ENCODE results near the gene RBMS3. TPM values are rescaled to one million over a fixed set of nuclear protein-coding genes. Genes with fewer than 3 reads are reported as not detected.

Gene RBMS3
- total RNA-seq, 5 donors from 2014 or later (not counting 1 experiment from before 2014, with no cell fraction given), result 0.62 to 2.9 (median 1.4) TPM

DNA sequence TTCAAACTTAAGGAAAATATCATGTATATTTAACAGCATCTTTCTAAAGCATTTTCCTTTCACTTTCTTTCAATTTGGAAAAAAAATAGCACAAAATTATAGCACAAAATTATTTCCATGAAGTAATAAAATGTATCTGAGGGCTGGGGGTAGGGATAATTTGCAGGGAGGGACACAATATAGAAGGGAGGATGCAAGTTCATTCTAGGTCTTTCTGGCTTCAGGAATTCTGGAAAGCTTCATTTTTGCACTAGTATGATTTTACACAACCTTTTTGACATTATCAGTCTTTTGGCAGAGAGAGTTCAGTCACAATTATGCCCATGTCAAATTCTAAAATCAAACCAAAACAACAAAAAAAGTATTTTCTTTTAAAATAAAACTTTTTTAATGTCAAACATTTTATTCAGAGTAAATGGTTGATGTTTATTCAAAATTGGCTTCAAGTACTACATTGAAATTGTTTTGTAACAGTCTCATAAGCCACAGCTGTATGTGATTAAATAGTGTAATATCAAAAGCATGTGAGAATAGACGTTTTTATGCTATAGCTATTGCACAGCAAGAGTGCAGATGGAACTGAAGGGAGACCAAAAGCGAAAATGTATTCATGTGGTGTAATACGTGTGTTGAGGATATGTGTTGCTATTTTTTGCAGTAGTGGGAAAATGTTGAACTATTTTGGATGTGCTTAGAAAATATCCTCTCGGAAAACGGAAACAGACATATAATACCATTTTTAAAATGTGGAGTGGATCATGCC, 5.8 kb downstream of the RBMS3 start:
- Mint-ChIP-seq H3K4me3 (no peak overlapping the region), H3K9me3 (no peaks in the 10 kb centered on the region), H3K27ac (no peak overlapping the region), H3K36me3 (no peaks in the 10 kb centered on the region), H3K27me3 (peaks cover 12 to 13% of the 10 kb centered on the region in 2 donors), H3K4me1 (peaks cover 16 to 20% (median 16%) of the 10 kb centered on the region in 3 donors)
- no peak overlapping the region for H3K27ac ChIP-seq (ENCODE audit: low read length)
- no peaks in the 10 kb centered on the region for H3K9me3 ChIP-seq
- ATAC-seq (replicated peaks in 1 of 4) (no peak), DNase-seq (no peak)
- no peak overlapping the region for H3K4me3 ChIP-seq (ENCODE audit: control insufficient read depth in 1 of 2, extremely low read depth in 1 of 2, low read length in 1 of 2)
- H3K4me1 ChIP-seq (ENCODE audit: control insufficient read depth in 1 of 2, extremely low read depth in 1 of 2, insufficient read depth in 2 of 2, low read length in 2 of 2), result peaks cover under 1 to 11% of the 10 kb centered on the region in 2 experiments
- no peaks in the 10 kb centered on the region for H3K36me3 ChIP-seq (ENCODE audit: control insufficient read depth in 2 of 2, extremely low read depth in 1 of 2, insufficient read depth in 1 of 2, low read length in 1 of 2)
- H3K27me3 ChIP-seq (replicated peaks in 1 of 2; ENCODE audit: control insufficient read depth in 2 of 2, extremely low read depth in 1 of 2, insufficient read depth in 2 of 2, low read length in 1 of 2), result peaks cover 0 to under 1% of the 10 kb centered on the region in 2 experiments
- CTCF ChIA-PET, result no interaction called here
- 17% methylated on average over 2 of the region's 5 CpGs for WGBS (ENCODE audit: insufficient coverage)
- POLR2A ChIA-PET, result no interaction called here

DNA sequence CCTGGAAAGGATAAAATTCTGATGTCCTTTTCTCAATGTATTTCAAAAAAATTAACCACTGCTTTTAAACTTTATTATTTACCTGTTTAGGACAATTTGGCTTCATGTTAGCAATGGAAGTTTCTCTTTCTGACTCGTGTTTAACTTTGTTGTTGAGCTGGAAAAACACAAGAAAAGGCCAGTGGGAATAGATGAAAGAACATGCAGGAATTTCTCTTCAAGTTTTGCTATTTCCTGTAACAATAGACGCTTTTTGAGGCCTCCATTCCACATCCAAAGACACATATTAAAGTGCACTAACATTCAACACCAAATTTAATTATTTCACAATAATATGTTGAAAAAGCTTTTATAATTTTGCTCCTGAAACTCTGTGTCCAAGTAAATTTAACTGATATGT, 9.7 kb downstream of the RBMS3 start:
- no CpG with 5 or more reads among the region's 2 CpGs for WGBS (ENCODE audit: insufficient coverage)
- Mint-ChIP-seq H3K4me1 (no peaks in the 10 kb centered on the region), H3K27ac (no peak overlapping the region), H3K36me3 (no peaks in the 10 kb centered on the region), H3K9me3 (no peaks in the 10 kb centered on the region), H3K4me3 (no peak overlapping the region), H3K27me3 (peaks cover 0 to 1% of the 10 kb centered on the region in 2 donors)
- H3K27me3 ChIP-seq (replicated peaks in 1 of 2; ENCODE audit: control insufficient read depth in 2 of 2, extremely low read depth in 1 of 2, insufficient read depth in 2 of 2, low read length in 1 of 2), result no peaks in the 10 kb centered on the region
- H3K36me3 ChIP-seq (ENCODE audit: control insufficient read depth in 2 of 2, extremely low read depth in 1 of 2, insufficient read depth in 1 of 2, low read length in 1 of 2), result no peaks in the 10 kb centered on the region
- POLR2A ChIA-PET, result no interaction called here
- CTCF ChIA-PET, result no interaction called here
- no peak overlapping the region for H3K4me3 ChIP-seq (ENCODE audit: control insufficient read depth in 1 of 2, extremely low read depth in 1 of 2, low read length in 1 of 2)
- H3K9me3 ChIP-seq, result no peaks in the 10 kb centered on the region
- DNase-seq (no peak), ATAC-seq (replicated peaks in 1 of 4) (no peak)
- peaks cover 0 to 2% of the 10 kb centered on the region in 2 experiments for H3K4me1 ChIP-seq (ENCODE audit: control insufficient read depth in 1 of 2, extremely low read depth in 1 of 2, insufficient read depth in 2 of 2, low read length in 2 of 2)
- H3K27ac ChIP-seq (ENCODE audit: low read length), result no peak overlapping the region

DNA sequence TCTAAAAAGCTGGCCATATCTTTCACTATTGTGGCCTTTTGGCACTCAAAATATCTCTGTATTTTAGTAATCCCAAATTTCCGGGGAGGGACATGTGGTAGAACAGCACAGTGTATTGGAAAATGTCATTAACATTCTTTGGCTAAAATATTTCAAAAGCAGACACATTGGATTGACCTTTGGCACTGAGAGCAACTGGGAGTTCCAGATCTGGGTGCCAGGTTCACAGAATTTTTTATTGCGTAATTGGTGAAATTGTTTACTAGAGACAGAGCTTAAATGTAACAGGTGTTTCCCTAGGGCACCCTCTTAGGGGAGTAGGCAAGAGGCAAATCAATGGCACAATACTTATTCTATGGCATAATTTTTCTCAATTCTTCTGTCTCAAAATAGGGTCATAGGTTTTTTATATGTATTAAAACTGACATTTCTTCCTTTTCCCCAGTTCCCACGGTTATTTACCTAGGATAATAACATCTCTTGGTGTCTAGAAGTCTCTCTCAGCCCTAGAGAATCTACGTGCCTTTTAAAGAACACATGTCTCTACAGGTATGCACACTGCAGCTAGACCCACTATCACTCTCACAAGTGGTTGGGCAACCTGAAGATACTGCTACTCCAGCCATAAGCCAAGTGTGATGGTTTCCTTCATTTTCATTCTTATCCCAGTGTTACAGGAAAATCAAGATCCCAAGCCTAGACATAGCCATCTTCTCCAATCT, 10.6 kb downstream of the RBMS3 start:
- Mint-ChIP-seq H3K9me3 (no peaks in the 10 kb centered on the region), H3K4me1 (no peaks in the 10 kb centered on the region), H3K27ac (no peak overlapping the region), H3K4me3 (no peak overlapping the region), H3K36me3 (no peaks in the 10 kb centered on the region), H3K27me3 (no peaks in the 10 kb centered on the region)
- Histone ChIP-seq H3K4me3 (ENCODE audit: control insufficient read depth in 1 of 2, extremely low read depth in 1 of 2, low read length in 1 of 2) (no peak overlapping the region), H3K36me3 (ENCODE audit: control insufficient read depth in 2 of 2, extremely low read depth in 1 of 2, insufficient read depth in 1 of 2, low read length in 1 of 2) (no peaks in the 10 kb centered on the region), H3K4me1 (ENCODE audit: control insufficient read depth in 1 of 2, extremely low read depth in 1 of 2, insufficient read depth in 2 of 2, low read length in 2 of 2) (peaks cover 0 to 2% of the 10 kb centered on the region in 2 experiments), H3K27ac (ENCODE audit: low read length) (no peak overlapping the region), H3K27me3 (replicated peaks in 1 of 2; ENCODE audit: control insufficient read depth in 2 of 2, extremely low read depth in 1 of 2, insufficient read depth in 2 of 2, low read length in 1 of 2) (no peaks in the 10 kb centered on the region), H3K9me3 (no peaks in the 10 kb centered on the region)
- WGBS (ENCODE audit: insufficient coverage), result 57% methylated on average over 1 of the region's 4 CpGs
- CTCF ChIA-PET, result no interaction called here
- POLR2A ChIA-PET, result no interaction called here
- DNase-seq (no peak), ATAC-seq (replicated peaks in 1 of 4) (no peak)

- no peaks in the 10 kb centered on the region for H3K36me3 ChIP-seq (ENCODE audit: control insufficient read depth in 2 of 2, extremely low read depth in 1 of 2, insufficient read depth in 1 of 2, low read length in 1 of 2)
- no peaks in the 10 kb centered on the region for H3K27me3 ChIP-seq (replicated peaks in 1 of 2; ENCODE audit: control insufficient read depth in 2 of 2, extremely low read depth in 1 of 2, insufficient read depth in 2 of 2, low read length in 1 of 2)
- Mint-ChIP-seq H3K4me1 (no peaks in the 10 kb centered on the region), H3K9me3 (no peaks in the 10 kb centered on the region), H3K27me3 (no peaks in the 10 kb centered on the region), H3K27ac (no peak overlapping the region), H3K36me3 (no peaks in the 10 kb centered on the region), H3K4me3 (no peak overlapping the region)
- no peak overlapping the region for H3K27ac ChIP-seq (ENCODE audit: low read length)
- H3K9me3 ChIP-seq, result no peaks in the 10 kb centered on the region
- no peak overlapping the region for H3K4me3 ChIP-seq (ENCODE audit: control insufficient read depth in 1 of 2, extremely low read depth in 1 of 2, low read length in 1 of 2)
- no peak for ATAC-seq (replicated peaks in 1 of 4)
- no peak for DNase-seq
- H3K4me1 ChIP-seq (ENCODE audit: control insufficient read depth in 1 of 2, extremely low read depth in 1 of 2, insufficient read depth in 2 of 2, low read length in 2 of 2), result no peaks in the 10 kb centered on the region
- WGBS (ENCODE audit: insufficient coverage), result 67% methylated on average over 1 of the region's 3 CpGs
- ChIA-PET POLR2A (no interaction called here), CTCF (no interaction called here)
Measured at GRCh38 chr3:29291982-29292363, 11.1 kb downstream of the RBMS3 start.

DNA sequence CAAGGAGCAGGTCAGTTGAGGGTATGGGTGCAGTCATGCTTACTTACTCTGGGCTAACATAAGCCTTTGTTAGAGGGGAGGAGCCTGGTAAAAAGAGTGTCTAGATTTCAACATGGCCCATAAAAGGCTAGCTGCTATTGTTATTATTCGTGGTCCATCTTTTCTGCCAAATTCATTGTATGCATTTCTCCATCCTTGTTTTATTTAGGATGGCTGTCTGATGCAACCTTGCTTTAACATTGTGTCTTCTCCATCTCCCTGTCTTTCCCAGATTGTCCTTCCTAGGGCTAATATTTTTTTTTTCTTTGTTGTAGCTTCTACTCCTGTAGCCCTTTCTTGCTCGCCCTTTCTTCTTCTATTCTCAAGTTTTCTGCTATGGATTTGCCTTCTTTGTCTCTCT, 12.6 kb downstream of the RBMS3 start:
- ChIA-PET CTCF (no interaction called here), POLR2A (no interaction called here)
- Mint-ChIP-seq H3K36me3 (no peaks in the 10 kb centered on the region), H3K27me3 (no peaks in the 10 kb centered on the region), H3K27ac (no peak overlapping the region), H3K4me1 (no peaks in the 10 kb centered on the region), H3K9me3 (no peaks in the 10 kb centered on the region), H3K4me3 (no peak overlapping the region)
- no peaks in the 10 kb centered on the region for H3K27me3 ChIP-seq (replicated peaks in 1 of 2; ENCODE audit: control insufficient read depth in 2 of 2, extremely low read depth in 1 of 2, insufficient read depth in 2 of 2, low read length in 1 of 2)
- H3K4me1 ChIP-seq (ENCODE audit: control insufficient read depth in 1 of 2, extremely low read depth in 1 of 2, insufficient read depth in 2 of 2, low read length in 2 of 2), result no peaks in the 10 kb centered on the region
- WGBS (ENCODE audit: insufficient coverage), result 40% methylated on average over 1 of the region's 2 CpGs
- H3K4me3 ChIP-seq (ENCODE audit: control insufficient read depth in 1 of 2, extremely low read depth in 1 of 2, low read length in 1 of 2), result no peak overlapping the region
- DNase-seq, result no peak
- no peaks in the 10 kb centered on the region for H3K36me3 ChIP-seq (ENCODE audit: control insufficient read depth in 2 of 2, extremely low read depth in 1 of 2, insufficient read depth in 1 of 2, low read length in 1 of 2)
- no peak for ATAC-seq (replicated peaks in 1 of 4)
- no peak overlapping the region for H3K27ac ChIP-seq (ENCODE audit: low read length)
- H3K9me3 ChIP-seq, result no peaks in the 10 kb centered on the region

GRCh38 chr3:29297998-29298397, 17.1 kb downstream of the RBMS3 start:
- Histone ChIP-seq H3K4me3 (ENCODE audit: control insufficient read depth in 1 of 2, extremely low read depth in 1 of 2, low read length in 1 of 2) (no peak overlapping the region), H3K36me3 (ENCODE audit: control insufficient read depth in 2 of 2, extremely low read depth in 1 of 2, insufficient read depth in 1 of 2, low read length in 1 of 2) (no peaks in the 10 kb centered on the region), H3K4me1 (ENCODE audit: control insufficient read depth in 1 of 2, extremely low read depth in 1 of 2, insufficient read depth in 2 of 2, low read length in 2 of 2) (no peaks in the 10 kb centered on the region), H3K9me3 (no peaks in the 10 kb centered on the region), H3K27ac (ENCODE audit: low read length) (no peak overlapping the region), H3K27me3 (replicated peaks in 1 of 2; ENCODE audit: control insufficient read depth in 2 of 2, extremely low read depth in 1 of 2, insufficient read depth in 2 of 2, low read length in 1 of 2) (no peaks in the 10 kb centered on the region)
- Mint-ChIP-seq H3K4me1 (peaks cover 4 to 10% (median 7%) of the 10 kb centered on the region in 3 donors), H3K27ac (no peak overlapping the region), H3K4me3 (no peak overlapping the region), H3K9me3 (peaks cover 0 to 4% (median 0%) of the 10 kb centered on the region in 3 donors), H3K27me3 (no peaks in the 10 kb centered on the region), H3K36me3 (no peaks in the 10 kb centered on the region)
- ChIA-PET POLR2A (interaction anchor here (0.7 kb wide), 2 partner anchors 9 to 742 kb away, joined by 3 read pairs; no protein-coding TSS in a partner anchor), CTCF (no interaction called here)
- DNase-seq, result no peak
- no CpG with 5 or more reads among the region's 1 CpG for WGBS (ENCODE audit: insufficient coverage)
- ATAC-seq (replicated peaks in 1 of 4), result no peak

All from T-cell (primary cell).